Retinal pigment epithelial cell (primary cell): Measurements from ENCODE around the gene TMEM51.

Experiments used
- DNase-seq: peaks from one replicate; pipeline ENCODE4 v3.0.0-alpha.2; 2010; ENCODE audit warnings: low read depth
- H3K4me3 ChIP-seq: 2 replicates; pipeline ENCODE4 v1.5.1; 2011; ENCODE audit warnings: mild to moderate bottlenecking, low read length, control low read depth, moderate library complexity
- TF ChIP-seq, protein P1 (sequence below): conservative IDR thresholded peaks from 2 replicates; pipeline ENCODE4 v1.5.1; 2011; ENCODE audit warnings: low read depth, low read length, control low read depth, inconsistent platforms

TMEM51 gene

DNA sequence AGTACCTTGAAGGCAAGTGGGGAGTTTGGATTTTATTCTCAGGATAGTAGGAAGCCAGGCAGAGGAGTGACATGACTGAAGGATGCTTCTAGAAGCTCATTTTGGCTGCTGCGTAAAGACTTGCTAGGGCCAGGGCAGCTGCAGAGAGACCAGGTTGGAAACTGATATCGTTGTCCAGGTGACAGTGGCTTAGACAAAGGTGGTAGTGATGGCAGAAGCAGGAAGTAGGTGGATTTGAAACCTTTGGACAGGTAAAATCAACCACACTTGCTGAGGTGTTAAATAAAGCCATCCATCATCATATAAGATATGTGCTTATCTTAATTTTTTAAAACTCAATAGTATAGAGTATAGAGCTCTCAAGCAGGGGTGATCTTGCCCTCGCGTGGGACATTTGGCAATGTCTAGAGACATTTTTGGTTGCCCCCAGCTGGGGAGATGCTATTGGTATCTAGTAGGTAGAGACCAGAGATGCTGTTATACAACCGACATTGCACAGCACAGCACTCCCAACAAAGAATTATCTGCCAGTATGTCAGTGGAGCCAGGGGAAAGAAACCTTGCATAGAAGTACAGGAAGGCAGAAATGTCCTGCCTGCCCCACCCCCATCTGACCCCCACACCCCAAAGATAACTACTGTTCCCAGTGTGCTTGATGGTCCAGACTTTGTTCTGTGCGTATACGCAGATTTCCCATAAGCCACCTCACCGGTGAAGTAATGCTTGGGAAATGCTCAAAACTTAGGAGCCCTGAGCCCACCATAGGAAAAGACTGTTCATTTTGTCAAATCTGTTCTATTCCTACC lies 31.1 kb downstream of the TMEM51 start:
- no peak overlapping the region for H3K4me3 ChIP-seq
- TF ChIP-seq, protein P1, sequence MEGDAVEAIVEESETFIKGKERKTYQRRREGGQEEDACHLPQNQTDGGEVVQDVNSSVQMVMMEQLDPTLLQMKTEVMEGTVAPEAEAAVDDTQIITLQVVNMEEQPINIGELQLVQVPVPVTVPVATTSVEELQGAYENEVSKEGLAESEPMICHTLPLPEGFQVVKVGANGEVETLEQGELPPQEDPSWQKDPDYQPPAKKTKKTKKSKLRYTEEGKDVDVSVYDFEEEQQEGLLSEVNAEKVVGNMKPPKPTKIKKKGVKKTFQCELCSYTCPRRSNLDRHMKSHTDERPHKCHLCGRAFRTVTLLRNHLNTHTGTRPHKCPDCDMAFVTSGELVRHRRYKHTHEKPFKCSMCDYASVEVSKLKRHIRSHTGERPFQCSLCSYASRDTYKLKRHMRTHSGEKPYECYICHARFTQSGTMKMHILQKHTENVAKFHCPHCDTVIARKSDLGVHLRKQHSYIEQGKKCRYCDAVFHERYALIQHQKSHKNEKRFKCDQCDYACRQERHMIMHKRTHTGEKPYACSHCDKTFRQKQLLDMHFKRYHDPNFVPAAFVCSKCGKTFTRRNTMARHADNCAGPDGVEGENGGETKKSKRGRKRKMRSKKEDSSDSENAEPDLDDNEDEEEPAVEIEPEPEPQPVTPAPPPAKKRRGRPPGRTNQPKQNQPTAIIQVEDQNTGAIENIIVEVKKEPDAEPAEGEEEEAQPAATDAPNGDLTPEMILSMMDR, result no peak
- DNase-seq, result no peak

DNA sequence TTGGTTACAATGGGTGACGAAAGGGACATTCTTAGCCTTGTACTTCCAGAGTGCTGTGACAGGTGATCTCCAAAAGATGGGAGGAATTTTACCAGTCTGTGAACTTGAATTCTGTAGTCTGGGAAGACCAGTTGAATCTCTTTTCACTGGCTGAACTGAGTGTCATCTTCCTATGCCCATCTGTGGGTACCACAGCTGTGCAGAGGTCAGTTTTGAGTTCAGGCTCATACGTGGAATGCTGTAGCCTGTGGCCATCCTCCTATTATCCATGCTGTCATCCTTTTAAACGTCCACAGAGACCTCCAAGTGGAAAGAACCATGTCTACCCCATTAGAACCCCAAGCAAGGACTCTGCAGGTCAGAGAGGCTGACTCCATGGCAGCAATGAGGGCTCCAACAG lies 32.1 kb downstream of the TMEM51 start:
- no peak overlapping the region for H3K4me3 ChIP-seq
- DNase-seq, result no peak
- TF ChIP-seq, protein P1, result no peak

DNA sequence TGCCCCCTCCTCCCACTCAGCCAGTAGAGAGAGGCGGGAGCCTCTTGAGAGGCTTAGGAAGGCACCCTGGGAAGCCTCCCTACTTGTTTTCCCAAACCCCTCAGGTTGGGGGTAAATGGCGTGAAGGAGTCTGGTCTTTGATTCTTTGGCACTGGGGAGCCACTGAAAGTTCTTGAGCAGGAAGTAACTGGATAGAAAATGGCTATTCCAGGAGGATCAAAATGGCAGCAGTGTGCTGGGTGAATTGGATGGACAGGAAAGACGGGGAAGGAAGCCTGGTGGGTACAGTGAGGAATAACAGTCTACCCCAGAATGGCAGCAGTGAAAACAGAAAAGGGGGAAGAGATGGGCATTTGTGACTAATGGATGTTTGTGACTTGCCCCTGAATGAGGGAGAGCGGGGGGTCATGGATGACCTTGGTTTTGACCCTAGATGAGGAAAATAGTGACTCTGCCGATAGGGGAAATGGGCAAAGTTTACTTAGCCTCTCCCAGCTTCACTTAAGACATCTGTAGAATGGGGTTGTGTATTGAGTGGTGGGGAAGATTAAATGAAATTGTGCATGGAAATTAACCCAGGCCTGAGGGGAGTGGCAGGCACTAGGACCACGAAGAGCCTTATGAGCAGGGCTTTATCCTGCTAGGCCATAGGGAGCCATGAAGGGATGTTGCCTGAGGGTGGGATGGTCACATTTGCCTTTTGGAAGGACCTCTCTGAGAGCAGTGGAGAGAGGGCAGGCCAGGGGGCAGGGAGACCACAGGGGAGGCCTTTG lies 32.7 kb downstream of the TMEM51 start:
- H3K4me3 ChIP-seq, result no peak overlapping the region
- no peak for DNase-seq
- TF ChIP-seq, protein P1, result no peak

DNA sequence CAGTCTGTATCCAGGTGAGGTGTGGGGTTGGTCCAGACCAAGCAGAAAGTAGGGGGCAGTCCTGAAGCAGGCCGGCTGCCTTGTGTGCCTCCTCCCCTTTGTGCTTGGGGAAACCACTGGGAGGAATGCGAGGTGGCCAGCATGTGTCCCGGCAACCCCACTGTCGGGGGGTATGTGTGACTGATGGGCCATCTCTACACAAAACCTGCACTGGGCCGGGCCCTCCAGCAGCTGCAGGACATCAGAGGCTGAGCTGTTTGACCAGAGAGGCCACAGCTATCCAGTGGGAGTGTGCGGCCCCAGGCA lies 33.3 kb downstream of the TMEM51 start:
- TF ChIP-seq, protein P1, result no peak
- no peak overlapping the region for H3K4me3 ChIP-seq

DNA sequence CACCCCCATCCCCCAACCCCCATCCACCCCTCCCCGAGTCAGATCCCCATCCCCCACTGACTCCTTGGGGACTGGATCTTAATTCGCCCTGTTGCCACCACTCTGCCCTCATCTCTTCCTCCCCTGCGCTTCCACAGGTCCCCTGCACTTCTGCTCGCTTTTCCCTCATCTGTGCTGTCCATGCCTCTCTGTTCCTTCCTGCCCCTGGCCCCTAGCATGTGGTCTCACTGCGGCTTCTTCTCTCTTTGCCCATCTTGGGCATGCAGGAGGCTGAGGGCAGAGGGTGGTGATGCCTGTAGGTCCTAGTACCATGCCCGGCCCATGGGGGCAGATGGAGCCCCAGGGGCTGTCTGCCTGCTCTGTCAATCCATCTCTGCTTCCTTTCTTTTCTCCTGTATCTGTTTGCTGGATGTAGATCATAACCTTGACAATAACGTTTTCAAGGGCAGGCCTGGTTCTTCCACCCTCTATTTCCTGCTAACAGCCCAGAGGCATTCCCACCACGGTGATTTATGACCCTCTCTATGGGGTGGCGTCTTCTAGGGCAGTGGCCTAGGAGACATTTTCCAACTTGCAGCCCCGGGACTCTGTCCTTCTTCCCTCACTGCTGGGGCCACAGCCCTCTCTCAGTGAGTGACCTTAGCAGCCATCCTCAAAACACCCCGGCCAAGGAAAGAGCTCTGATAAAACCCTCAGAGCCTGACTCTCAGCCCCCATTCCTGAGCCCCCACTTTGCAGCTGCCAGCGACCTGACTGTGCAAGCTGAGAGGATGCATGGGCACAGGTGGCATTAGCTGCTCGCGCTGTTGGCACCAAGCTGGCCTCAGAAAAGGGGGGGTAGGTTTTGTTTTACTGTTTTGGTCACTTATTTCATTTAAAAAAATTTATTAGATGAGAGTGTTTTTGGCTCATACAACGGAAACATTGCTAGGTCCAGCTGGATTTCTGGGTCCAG lies 33.9 kb downstream of the TMEM51 start:
- TF ChIP-seq, protein P1, result no peak
- H3K4me3 ChIP-seq, result no peak overlapping the region
- DNase-seq, result no peak

More for the DNA sequence above, 33.3 kb downstream of the TMEM51 start:
- no peak for DNase-seq

- DNase-seq, result no peak
- no peak overlapping the region for H3K4me3 ChIP-seq
- TF ChIP-seq, protein P1, result no peak
These were observed 34.6 kb downstream of the TMEM51 start for GRCh38 chr1:15188130-15188524.
